Measurements from ENCODE around the gene STYXL1. TPM values are rescaled to one million over a fixed set of nuclear protein-coding genes. Genes with fewer than 3 reads are reported as not detected.

STYXL1 gene
- total RNA-seq, 1 donor from 2014 or later = 38.8 TPM

- H3K9me3 Mint-ChIP-seq = no peaks in the 10 kb centered on the region
- TF ChIP-seq CTCF (conservative IDR thresholded peaks at IDR 0.05) = no peak
- peak overlapping the region; percentile 91 for H3K27ac Mint-ChIP-seq (ENCODE audit: unreplicated experiment)
- H3K4me3 Mint-ChIP-seq = peak overlapping the region; percentile 79
- no peaks in the 10 kb centered on the region for H3K27me3 Mint-ChIP-seq (ENCODE audit: low read depth)
- peaks cover 80% of the 10 kb centered on the region for H3K4me1 Mint-ChIP-seq
- DNase-seq (ENCODE audit: low read depth, low spot score) = no peak
- H3K36me3 Mint-ChIP-seq (ENCODE audit: low read depth) = no peaks in the 10 kb centered on the region
These were observed 81.4 kb downstream of the STYXL1 start for GRCh38 chr7:75966190-75966961.

- H3K9me3 Mint-ChIP-seq = no peaks in the 10 kb centered on the region
- peaks cover 78% of the 10 kb centered on the region for H3K4me1 Mint-ChIP-seq
These were observed 82.2 kb downstream of the STYXL1 start for GRCh38 chr7:75965617-75966016.

GRCh38 chr7:75963381-75963995 lies 84.3 kb downstream of the STYXL1 start:
- Mint-ChIP-seq H3K9me3 (no peaks in the 10 kb centered on the region), H3K27me3 (ENCODE audit: low read depth) (no peaks in the 10 kb centered on the region), H3K27ac (ENCODE audit: unreplicated experiment) (peak overlapping the region; percentile 84), H3K4me3 (peak overlapping the region; percentile 77), H3K4me1 (peaks cover 61% of the 10 kb centered on the region), H3K36me3 (ENCODE audit: low read depth) (no peaks in the 10 kb centered on the region)
- peak; percentile 35 for DNase-seq (ENCODE audit: low read depth, low spot score)
- no peak for TF ChIP-seq CTCF (conservative IDR thresholded peaks at IDR 0.05)

More at GRCh38 chr7:75965617-75966016, 82.2 kb downstream of the STYXL1 start:
- Mint-ChIP-seq H3K27ac (ENCODE audit: unreplicated experiment) (no peak overlapping the region), H3K27me3 (ENCODE audit: low read depth) (no peaks in the 10 kb centered on the region), H3K36me3 (ENCODE audit: low read depth) (no peaks in the 10 kb centered on the region), H3K4me3 (peak overlapping the region; percentile 45)
- DNase-seq (ENCODE audit: low read depth, low spot score) = no peak
- TF ChIP-seq CTCF (conservative IDR thresholded peaks at IDR 0.05) = no peak

GRCh38 chr7:75962607-75963380 lies 85.0 kb downstream of the STYXL1 start:
- DNase-seq (ENCODE audit: low read depth, low spot score) = peak; percentile 34
- H3K27me3 Mint-ChIP-seq (ENCODE audit: low read depth) = no peaks in the 10 kb centered on the region
- H3K36me3 Mint-ChIP-seq (ENCODE audit: low read depth) = peaks cover under 1% of the 10 kb centered on the region
- peak overlapping the region; percentile 77 for H3K4me3 Mint-ChIP-seq
- no peaks in the 10 kb centered on the region for H3K9me3 Mint-ChIP-seq
- peaks cover 57% of the 10 kb centered on the region for H3K4me1 Mint-ChIP-seq
- peak overlapping the region; percentile 84 for H3K27ac Mint-ChIP-seq (ENCODE audit: unreplicated experiment)
- no peak for TF ChIP-seq CTCF (conservative IDR thresholded peaks at IDR 0.05)

GRCh38 chr7:75961218-75961617 lies 86.6 kb downstream of the STYXL1 start:
- peaks cover 6% of the 10 kb centered on the region for H3K36me3 Mint-ChIP-seq (ENCODE audit: low read depth)
- peak overlapping the region; percentile 13 for H3K27ac Mint-ChIP-seq (ENCODE audit: unreplicated experiment)

More at GRCh38 chr7:75961218-75961617, 86.6 kb downstream of the STYXL1 start:
- peak; percentile 38 for TF ChIP-seq CTCF (conservative IDR thresholded peaks at IDR 0.05)
- no peak for DNase-seq (ENCODE audit: low read depth, low spot score)
- Mint-ChIP-seq H3K27me3 (ENCODE audit: low read depth) (no peaks in the 10 kb centered on the region), H3K4me3 (no peak overlapping the region), H3K4me1 (peaks cover 49% of the 10 kb centered on the region), H3K9me3 (no peaks in the 10 kb centered on the region)

Measured in neural crest cell (in vitro differentiated cells).